GM21737 (cell line): ENCODE measurements around the gene FITM2.

ENCODE experiments used
- ATAC-seq: cut with Tn5 transposase; IDR thresholded peaks from one replicate; pipeline ENCODE4 v1.9.1; 2021; ENCODE audit warnings: mild to moderate bottlenecking, moderate library complexity; ENCODE audit not compliant: unreplicated experiment

FITM2 gene

GRCh38 chr20:44284032-44284431 is 27.0 kb downstream of the FITM2 start:
- no peak for ATAC-seq

GRCh38 chr20:44282192-44282591 is 28.8 kb downstream of the FITM2 start:
- ATAC-seq: no peak

- ATAC-seq: no peak
Observed at GRCh38 chr20:44280387-44280786, 30.6 kb downstream of the FITM2 start.

GRCh38 chr20:44279228-44279627 is 31.8 kb downstream of the FITM2 start:
- no peak for ATAC-seq

- no peak for ATAC-seq
Observed at GRCh38 chr20:44274303-44275017, 36.5 kb downstream of the FITM2 start.

GRCh38 chr20:44273231-44274215 is 37.5 kb downstream of the FITM2 start:
- ATAC-seq: no peak

GRCh38 chr20:44271915-44272663 is 38.9 kb downstream of the FITM2 start:
- ATAC-seq: no peak

GRCh38 chr20:44268802-44269201 is 42.2 kb downstream of the FITM2 start:
- ATAC-seq: no peak

- no peak for ATAC-seq
Observed at GRCh38 chr20:44264287-44264686, 46.7 kb downstream of the FITM2 start.

GRCh38 chr20:44258226-44258890 is 52.6 kb downstream of the FITM2 start:
- no peak for ATAC-seq

- ATAC-seq: no peak
Observed at GRCh38 chr20:44256961-44257360, 54.0 kb downstream of the FITM2 start.

- no peak for ATAC-seq
Observed at GRCh38 chr20:44255942-44256341, 55.1 kb downstream of the FITM2 start.

GRCh38 chr20:44254073-44254472 is 56.9 kb downstream of the FITM2 start:
- ATAC-seq: no peak

- ATAC-seq: no peak
Observed at GRCh38 chr20:44253528-44253927, 57.5 kb downstream of the FITM2 start.
